NCI-H446 (cell line): Measurements from ENCODE around the gene RAPGEF2.

Experiments
- DNase-seq, 2 experiments: peaks; one replicate each; lab custom pipeline; 2025; lab: John Stamatoyannopoulos, UW

RAPGEF2 gene

DNA sequence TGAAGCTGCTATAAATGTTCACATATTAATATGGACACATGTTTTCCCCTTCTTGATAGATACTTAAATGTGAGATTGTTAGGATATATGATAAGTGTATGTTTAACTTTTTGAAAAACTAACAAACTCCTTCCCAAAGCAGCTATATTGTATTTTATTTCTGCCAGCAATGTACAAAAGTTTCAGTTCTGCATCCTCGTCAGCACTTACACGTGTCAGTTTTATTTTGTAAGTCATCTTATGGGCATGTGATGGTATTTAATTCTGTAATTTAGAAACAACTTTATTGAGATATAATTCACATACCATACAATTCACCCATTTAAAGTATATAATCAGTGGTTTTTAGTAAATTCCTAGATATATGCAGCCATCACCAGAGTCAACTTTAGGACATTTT lies 31.6 kb downstream of the RAPGEF2 start:
- DNase-seq, result no peak

DNA sequence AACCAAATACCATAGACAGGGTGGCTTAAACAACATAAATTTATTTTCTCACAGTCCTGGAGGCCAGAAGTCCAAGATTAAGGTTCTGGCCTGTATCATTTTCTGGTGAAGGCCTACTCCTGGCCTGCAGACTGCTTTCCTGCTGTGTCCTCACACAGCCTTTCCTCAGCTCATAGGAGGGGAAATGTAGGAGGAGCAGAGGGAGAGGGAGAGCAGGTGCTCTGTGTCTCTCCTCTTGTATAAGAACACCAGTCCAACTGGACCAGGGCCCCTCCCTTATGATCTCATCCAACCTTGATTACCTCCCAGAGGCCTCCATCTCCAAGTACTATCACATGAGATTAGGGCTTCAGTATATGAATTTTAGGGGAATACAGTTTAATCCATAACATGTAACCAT lies 34.3 kb downstream of the RAPGEF2 start:
- DNase-seq, result no peak

GRCh38 chr4:159138436-159138835 lies 35.6 kb downstream of the RAPGEF2 start:
- no peak for DNase-seq

DNA sequence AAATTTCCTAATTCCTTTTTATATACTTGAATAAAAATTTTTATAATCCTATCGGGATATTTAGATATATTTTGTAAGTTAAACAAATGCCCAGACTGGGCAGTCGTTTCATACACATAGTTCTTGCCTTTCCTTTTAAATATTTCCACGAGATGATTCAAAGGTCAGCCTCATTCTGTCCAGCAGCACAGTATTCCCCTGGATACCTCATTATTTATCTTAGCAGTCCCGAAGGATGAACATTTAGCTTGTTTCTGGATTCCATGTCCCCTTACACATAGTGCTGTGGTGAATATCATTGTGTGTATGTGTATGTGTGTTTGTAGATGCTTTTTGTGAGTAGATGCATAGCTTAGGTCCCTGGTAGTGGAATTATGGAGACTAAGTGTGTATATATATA lies 38.3 kb downstream of the RAPGEF2 start:
- no peak for DNase-seq

DNA sequence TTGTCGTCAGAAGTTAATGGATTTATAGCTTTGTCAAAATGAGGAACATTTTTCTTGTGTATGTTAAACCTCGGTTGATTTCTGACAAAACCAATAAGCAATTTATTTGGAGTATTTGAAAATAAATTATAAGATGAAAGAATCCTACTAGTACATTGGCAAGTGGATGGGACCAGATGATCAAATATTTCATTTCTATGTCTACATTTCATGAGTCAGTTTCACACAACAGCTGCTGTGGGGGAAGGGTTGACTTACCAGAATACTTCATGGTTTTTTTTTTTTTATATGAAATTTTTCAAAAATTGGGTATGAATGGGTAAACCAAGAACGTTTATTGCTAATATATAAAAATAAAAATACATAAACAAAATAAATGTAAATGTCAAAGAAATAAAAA lies 39.4 kb downstream of the RAPGEF2 start:
- peak; percentile 61 to 81 for DNase-seq

- peak in 1 of 2 experiments; percentile 24 for DNase-seq
Measured at GRCh38 chr4:159142681-159143384, 40.0 kb downstream of the RAPGEF2 start.

GRCh38 chr4:159143687-159144086 lies 40.8 kb downstream of the RAPGEF2 start:
- DNase-seq, result no peak

DNA sequence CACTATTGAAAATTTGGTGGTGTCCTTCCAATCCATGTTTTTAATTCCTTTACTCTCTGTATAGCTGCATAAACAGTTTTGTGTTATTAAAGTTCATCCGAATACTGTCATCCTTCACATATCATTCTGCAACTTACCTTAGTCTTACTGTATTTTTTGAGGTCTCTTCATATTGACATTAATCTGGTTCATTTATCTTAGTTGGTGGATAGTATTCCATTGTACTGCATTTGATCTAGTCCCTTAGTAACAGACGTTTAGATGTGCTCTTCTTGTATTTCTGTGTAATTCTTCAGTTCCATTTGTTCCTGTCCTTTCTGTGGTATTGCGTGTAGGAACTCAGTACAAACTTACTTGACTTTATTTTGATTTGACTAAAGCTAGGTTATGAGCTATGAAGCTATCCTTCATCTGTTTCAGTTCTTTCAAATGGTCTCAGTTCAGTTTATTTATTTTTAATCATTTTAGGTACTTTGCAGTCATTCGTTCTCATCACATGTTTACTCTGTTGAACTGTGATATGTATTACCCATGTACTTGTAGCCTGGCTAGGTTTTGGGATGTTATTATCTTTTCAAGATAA lies 41.3 kb downstream of the RAPGEF2 start:
- DNase-seq, result no peak

DNA sequence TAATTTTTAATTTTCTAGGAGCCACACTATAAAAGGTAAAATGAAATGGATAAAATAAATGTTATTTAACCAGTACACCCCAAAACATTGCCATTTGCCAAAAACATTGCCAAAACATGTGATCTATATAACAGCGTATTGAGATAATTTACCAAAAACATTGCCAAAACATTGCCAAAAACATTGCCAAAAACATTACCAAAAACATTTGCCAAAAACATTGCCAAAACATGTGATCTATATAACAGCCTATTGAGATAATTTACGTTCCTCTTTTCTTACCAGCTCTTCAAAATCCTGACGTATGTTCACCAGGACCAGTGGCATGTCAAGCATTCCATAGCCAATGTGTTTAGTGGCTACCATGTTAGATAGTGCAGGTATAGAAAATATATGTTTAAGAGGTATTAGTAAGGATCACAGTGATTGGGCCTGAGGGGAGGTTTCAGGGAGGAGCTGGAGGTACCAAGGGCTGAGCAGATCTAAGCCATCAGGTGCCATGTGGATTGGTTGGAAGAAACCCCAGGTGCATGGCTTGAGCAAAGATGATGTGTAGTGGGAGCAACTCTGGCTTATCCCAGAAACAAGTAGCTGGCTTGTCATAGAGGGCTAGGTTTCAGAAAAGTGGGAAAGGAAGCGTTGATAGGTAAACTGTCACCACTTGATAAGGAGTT lies 42.6 kb downstream of the RAPGEF2 start:
- no peak for DNase-seq

DNA sequence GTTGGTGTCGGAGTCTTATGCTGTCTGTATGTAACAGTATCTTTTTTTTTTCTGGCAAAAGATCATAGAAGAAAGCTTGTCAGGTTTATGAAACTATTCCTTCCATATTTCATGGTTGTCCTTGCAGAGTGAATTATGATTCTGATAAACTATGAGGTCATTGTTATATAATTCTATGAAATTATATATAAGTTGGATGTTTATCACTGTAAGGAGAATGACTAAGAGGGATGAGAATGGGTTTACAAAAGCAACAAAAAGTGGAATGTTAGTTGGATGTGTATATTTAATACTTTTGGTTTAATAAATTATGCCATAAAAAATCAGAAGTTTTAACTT lies 43.1 kb downstream of the RAPGEF2 start:
- no peak for DNase-seq

GRCh38 chr4:159146488-159146887 lies 43.6 kb downstream of the RAPGEF2 start:
- no peak for DNase-seq

- peak in 1 of 2 experiments; percentile 33 for DNase-seq
Measured at GRCh38 chr4:159148441-159148840, 45.6 kb downstream of the RAPGEF2 start.

- no peak for DNase-seq
Measured at GRCh38 chr4:159149666-159150065, 46.8 kb downstream of the RAPGEF2 start.

- no peak for DNase-seq
Measured at GRCh38 chr4:159150396-159150795, 47.5 kb downstream of the RAPGEF2 start.

DNA sequence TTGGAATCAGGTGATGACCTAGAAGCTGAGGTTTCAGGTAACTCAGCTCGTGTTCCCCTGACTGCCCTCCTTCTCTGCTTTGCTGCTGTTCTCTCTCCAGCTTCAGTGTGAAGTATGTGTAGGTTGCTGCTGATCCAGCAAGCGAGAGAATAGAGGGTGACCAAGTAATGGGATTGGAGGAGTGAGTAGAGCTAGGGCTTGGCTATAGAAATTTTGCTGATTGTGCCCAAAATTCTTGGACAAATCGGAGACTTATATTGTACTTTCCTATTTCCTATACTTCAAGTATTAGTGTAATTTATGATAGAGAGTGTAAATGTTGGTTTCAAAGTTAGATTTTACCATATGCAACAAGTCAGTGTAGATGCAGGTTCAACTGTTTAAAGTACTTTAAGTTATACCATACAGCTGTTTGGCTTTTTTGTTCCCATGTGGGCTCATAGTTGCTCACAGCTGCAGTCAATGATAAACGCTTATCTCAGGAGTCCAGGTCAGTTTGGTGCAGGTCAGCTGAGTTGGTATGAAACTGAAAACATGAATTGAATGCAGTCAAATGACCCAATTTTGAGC lies 48.0 kb downstream of the RAPGEF2 start:
- no peak for DNase-seq

GRCh38 chr4:159151689-159152088 lies 48.8 kb downstream of the RAPGEF2 start:
- DNase-seq, result no peak

DNA sequence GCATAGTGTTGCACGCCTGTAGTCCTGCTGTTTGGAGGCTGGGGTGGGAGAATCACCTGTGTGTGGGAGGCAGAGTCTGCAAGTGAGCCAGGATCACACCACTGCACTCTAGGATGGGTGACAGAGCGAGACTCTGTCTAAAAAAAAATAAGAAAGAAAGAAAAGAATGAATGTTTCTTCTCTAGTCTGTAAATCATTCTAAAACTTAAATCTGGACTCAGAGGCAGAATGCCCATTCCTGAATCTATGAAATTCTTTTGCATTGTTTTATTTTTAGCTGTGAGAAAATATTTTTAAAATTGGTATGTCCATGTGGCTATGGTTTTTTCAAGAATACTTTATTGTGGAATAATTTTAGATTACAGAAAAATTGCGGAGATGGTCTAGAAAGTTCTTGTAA lies 49.3 kb downstream of the RAPGEF2 start:
- no peak for DNase-seq

DNA sequence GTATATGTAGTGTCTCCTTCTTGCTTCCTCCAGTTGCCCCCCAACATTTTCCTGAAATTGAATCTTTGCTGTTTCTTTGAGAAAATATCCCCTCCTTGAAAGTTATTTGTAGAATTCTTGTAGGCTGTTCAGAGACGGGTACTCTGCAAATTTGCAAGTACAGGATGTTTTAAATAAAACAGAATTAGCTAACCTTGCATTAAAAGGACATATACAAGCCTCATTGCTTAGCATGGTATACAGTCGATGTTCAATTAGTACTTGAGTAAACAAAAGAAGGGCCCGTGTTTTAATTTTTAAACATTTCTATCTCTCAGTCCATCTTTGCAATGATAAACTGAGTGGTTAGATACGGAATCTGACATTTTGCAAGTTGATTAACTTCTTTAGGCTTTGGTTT lies 50.8 kb downstream of the RAPGEF2 start:
- no peak for DNase-seq

DNA sequence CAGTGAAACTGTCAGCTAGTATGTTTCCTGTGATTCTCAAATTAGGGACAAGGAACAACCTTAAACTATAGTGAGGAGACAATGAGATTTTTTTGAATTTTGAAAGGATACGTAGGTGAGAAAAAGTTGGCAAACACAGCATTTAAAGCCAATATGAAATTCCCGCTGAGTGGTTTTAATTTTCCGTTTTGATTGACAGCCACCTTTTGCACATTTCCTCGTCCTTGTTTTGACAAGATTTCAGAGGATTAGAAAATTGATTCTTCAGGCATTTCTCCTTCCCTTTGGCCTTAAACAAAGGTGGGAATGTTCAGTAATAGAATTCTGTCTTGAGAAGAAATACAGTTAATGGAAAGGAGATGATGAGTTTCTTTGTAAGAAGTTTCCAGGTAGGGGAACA lies 52.2 kb downstream of the RAPGEF2 start:
- no peak for DNase-seq

GRCh38 chr4:159158083-159158617 lies 55.3 kb downstream of the RAPGEF2 start:
- DNase-seq, result no peak

- DNase-seq, result no peak
Measured at GRCh38 chr4:159158985-159159384, 56.1 kb downstream of the RAPGEF2 start.

GRCh38 chr4:159159611-159160010 lies 56.7 kb downstream of the RAPGEF2 start:
- no peak for DNase-seq

DNA sequence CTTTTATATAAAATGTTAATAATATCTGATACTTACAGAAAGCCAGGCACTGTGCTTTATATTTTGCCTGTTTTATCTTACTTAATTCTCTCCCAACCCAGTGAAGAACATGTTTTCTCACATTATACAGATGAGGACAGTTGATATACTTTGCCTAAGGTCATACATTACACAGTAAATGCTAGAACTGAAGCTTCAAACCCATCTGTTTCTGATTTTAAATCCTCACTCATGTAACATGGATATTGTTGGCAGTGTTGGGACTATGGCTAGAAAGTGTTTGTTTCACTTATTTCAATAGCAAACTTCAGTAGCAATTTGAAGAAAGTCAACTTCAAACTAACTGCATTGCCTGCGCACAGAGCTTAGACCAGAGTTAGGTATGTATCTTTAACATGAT lies 57.4 kb downstream of the RAPGEF2 start:
- DNase-seq, result no peak
